HepG2 (cell line): Measurements from ENCODE around the gene LIPC. TPM values are rescaled to one million over a fixed set of nuclear protein-coding genes. Genes with fewer than 3 reads are reported as not detected.

Experiments
- CTCF ChIP-seq: sonication (generic); formaldehyde crosslinking; IDR thresholded peaks from 2 replicates; pipeline ENCODE4 v1.5.0; 2020; ENCODE audit warnings: mild to moderate bottlenecking, missing genetic modification reagents, moderate library complexity
- MAZ ChIP-seq, 2 experiments: sonication (generic) in 1 of 2; formaldehyde crosslinking in 1 of 2; IDR thresholded peaks; 2 replicates each; pipeline versions ENCODE4 v1.5.0 to v1.6.1; 2012 to 2020; ENCODE audit warnings: low read depth in 2 of 2, mild to moderate bottlenecking in 2 of 2, borderline replicate concordance in 1 of 2, improper control_type of control experiment in 1 of 2, low read length in 1 of 2, missing genetic modification reagents in 1 of 2, moderate library complexity in 1 of 2
- ZNF687 ChIP-seq: sonication (generic); formaldehyde crosslinking; IDR thresholded peaks from 2 replicates; pipeline ENCODE4 v1.5.1; 2020; ENCODE audit warnings: mild to moderate bottlenecking, missing genetic modification reagents, moderate library complexity
- polyA plus RNA-seq, 8 experiments: library from polyadenylated mRNA; depleted of rRNA in 3 of 8; stranded (reverse) in 7 of 8; unstranded in 1 of 8; fragments of >200 nt; fragmentation: Illumina TruSeq in 4 of 8; extraction: Trizol in 4 of 8; gene quantifications; 2 replicates each; pipeline versions ENCODE4 v1.2.1 to v1.2.3, GENCODE V29; 2011 to 2016; ENCODE audit warnings: low read depth in 4 of 8, missing spikeins in 1 of 8, mixed read lengths in 1 of 8; ENCODE audit not compliant: insufficient read depth in 1 of 8
- total RNA-seq, 5 experiments: library from RNA; depleted of rRNA; stranded (reverse); fragments of >200 nt; fragmentation: Illumina TruSeq; extraction: Trizol; gene quantifications; 2 replicates each; pipeline ENCODE4 v1.2.3, GENCODE V29; 2016; ENCODE audit warnings: low read depth in 1 of 5

Gene LIPC
- total and polyA plus RNA-seq, 2 of the 13 experiments (the other 11 are each of a cell fraction or from before 2014, with no cell fraction given): 26.0 to 38.0 TPM

GRCh38 chr15:58527573-58528187 is 95.9 kb downstream of the LIPC start (continued):
- no peak for TF ChIP-seq CTCF
- TF ChIP-seq MAZ (IDR thresholded peaks at IDR 0.05; ENCODE audit: borderline replicate concordance, low read depth, low read length): no peak
- 0 out of 2 replicates have a peak, but pooled peaks have one; percentile 31 for TF ChIP-seq MAZ (CRISPR knock-in tag; IDR thresholded peaks at IDR 0.05; ENCODE audit: low read depth)
- peak; percentile 56 for TF ChIP-seq ZNF687 (CRISPR knock-in tag)
